HUES6 (cell line): Measurements from ENCODE around the gene TEAD1.

Experiments
- H3K27ac ChIP-seq: 2 replicates; pipeline ENCODE4 v1.7.0; 2013; ENCODE audit warnings: low read depth, mild to moderate bottlenecking, low read length, inconsistent platforms
- H3K27me3 ChIP-seq: 2 replicates; pipeline ENCODE4 v1.6.1; 2013; ENCODE audit warnings: low read length; ENCODE audit not compliant: control insufficient read depth, insufficient read depth
- H3K36me3 ChIP-seq: 2 replicates; pipeline ENCODE4 v1.6.1; 2013; ENCODE audit warnings: low read length; ENCODE audit not compliant: control insufficient read depth, insufficient read depth
- H3K4me1 ChIP-seq: 2 replicates; pipeline ENCODE4 v1.6.1; 2013; ENCODE audit warnings: low read length; ENCODE audit not compliant: control insufficient read depth, insufficient read depth
- H3K4me3 ChIP-seq: 2 replicates; pipeline ENCODE4 v1.5.1; 2013; ENCODE audit warnings: low read depth, low read length
- H3K9ac ChIP-seq: one replicate; pipeline ENCODE4 v1.6.1; 2013; ENCODE audit warnings: mild to moderate bottlenecking, low read length
- H3K9me3 ChIP-seq: 2 replicates; pipeline ENCODE4 v1.6.1; 2013; ENCODE audit warnings: low read depth, low read length; ENCODE audit not compliant: control insufficient read depth, insufficient read depth

TEAD1 gene

DNA sequence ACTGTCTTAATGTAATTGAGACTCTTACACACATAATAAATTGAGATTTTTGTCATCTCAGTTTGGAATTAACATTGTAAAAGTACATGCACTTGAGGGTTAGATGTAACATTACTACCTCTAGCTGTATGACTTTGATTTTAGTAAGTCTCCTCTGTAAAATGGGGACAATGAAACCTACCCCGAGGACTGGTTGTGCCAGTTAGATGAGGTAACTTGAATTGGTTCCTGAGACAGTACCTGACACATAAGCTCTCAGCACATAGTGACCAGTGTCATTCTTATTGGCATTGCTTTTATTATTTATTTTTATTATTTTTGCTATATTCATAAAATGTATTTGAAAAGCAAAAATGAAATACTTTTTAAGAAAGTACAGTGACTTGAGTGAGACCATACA is 114.8 kb downstream of the TEAD1 start:
- no peak overlapping the region for H3K9ac ChIP-seq
- peaks cover 47% of the 10 kb centered on the region for H3K4me1 ChIP-seq
- H3K4me3 ChIP-seq: no peak overlapping the region
- no peak overlapping the region for H3K27ac ChIP-seq
- no peaks in the 10 kb centered on the region for H3K9me3 ChIP-seq
- H3K27me3 ChIP-seq: no peaks in the 10 kb centered on the region
- H3K36me3 ChIP-seq: 0 out of 2 replicates have a peak, but pooled peaks cover 3% of the 10 kb centered on the region

DNA sequence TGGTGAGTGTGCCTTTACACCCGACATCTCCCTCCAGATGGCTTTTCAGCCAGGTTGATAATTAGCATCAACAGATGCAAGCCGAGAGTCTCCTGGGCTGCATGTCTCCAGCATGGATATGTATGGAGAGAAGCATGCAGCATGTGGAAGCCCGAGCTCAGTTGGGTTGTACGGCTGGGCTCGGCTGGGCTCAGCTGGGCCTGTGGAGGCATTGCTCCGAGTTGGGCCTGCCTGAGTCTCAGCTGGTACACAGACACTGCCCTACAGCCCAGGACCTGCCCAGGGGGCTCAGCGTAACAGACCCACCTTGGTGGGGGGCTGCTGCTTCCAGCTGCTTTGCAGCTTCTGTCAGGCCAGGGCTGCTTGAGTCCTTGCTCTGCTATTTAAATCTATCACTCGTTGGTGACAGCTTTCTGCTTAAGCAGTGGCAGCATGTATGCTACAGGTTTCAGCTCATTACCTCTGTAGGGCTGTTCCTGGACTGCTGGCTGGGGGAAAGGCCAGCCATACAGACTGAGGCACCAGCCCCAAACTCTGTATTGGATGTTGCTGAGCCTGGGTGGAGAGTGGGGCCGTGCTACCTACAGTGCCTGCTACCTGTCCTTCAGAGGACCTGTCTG is 115.5 kb downstream of the TEAD1 start:
- Histone ChIP-seq H3K4me1 (peaks cover 41% of the 10 kb centered on the region), H3K27ac (no peak overlapping the region), H3K36me3 (0 out of 2 replicates have a peak, but pooled peaks cover 3% of the 10 kb centered on the region), H3K4me3 (no peak overlapping the region), H3K27me3 (no peaks in the 10 kb centered on the region), H3K9me3 (no peaks in the 10 kb centered on the region), H3K9ac (no peak overlapping the region)

DNA sequence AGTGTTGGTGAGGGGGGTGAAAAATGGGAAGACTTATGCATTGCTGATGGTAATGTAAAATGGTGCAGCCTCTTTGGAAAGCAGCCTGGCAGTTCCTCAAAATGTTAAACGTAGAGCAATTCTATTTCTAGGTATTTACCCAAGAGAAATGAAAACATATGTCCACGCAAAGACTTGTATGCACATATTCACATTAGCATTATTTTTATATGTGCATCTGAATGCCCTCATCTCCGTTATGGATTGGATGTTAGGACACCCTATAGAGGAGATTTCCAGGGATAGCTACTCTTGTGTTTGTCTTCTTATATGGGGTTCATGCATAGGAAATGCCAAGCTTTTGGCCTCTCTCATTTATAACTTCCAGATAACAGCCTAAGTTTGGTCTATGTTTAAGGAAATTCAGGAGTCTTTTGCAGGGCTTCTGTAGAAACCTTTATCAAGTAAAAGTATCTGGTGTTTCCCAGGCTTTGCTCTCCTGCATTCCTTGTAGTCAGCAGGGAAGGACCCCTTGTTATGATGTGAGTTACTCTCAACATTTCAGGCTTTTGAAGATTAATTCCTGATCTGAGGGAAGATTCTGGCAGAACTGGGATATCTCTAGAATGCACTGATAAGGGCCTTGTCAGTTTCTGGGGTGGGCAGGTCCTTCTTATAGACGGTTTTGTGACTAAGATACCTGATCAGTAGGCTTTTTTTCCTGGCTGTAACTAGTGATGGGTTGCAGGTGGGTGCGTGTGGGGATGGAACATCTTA is 116.8 kb downstream of the TEAD1 start:
- Histone ChIP-seq H3K36me3 (peaks cover 9% of the 10 kb centered on the region; the same call in 1 of the 2 replicates), H3K9me3 (no peaks in the 10 kb centered on the region), H3K4me1 (peaks cover 39% of the 10 kb centered on the region), H3K4me3 (no peak overlapping the region), H3K9ac (no peak overlapping the region), H3K27ac (0 out of 2 replicates have a peak overlapping the region, but pooled peaks have one; percentile 14), H3K27me3 (no peaks in the 10 kb centered on the region)

DNA sequence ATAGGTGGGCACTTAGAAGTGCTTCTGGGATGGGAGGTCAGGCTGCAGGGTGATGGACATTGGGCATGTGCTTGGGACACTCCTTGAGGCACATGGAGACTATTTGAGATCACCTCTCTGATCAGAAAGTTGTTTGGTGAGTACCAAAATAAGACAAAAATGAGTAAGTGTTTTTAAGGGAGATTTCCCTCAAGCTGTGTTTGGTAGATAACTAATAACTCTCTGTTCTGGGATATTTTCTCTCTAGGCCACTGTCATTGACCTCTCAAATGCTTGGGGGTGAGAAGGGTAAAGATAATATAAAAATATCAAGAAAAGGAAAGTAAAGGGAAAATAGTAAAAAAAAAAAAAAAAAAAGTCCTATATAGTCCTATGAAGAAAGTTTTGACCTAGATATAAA is 117.8 kb downstream of the TEAD1 start:
- Histone ChIP-seq H3K27me3 (no peaks in the 10 kb centered on the region), H3K4me3 (no peak overlapping the region), H3K27ac (no peak overlapping the region), H3K4me1 (peaks cover 33% of the 10 kb centered on the region), H3K36me3 (peaks cover 9% of the 10 kb centered on the region; the same call in 1 of the 2 replicates), H3K9me3 (no peaks in the 10 kb centered on the region), H3K9ac (no peak overlapping the region)

DNA sequence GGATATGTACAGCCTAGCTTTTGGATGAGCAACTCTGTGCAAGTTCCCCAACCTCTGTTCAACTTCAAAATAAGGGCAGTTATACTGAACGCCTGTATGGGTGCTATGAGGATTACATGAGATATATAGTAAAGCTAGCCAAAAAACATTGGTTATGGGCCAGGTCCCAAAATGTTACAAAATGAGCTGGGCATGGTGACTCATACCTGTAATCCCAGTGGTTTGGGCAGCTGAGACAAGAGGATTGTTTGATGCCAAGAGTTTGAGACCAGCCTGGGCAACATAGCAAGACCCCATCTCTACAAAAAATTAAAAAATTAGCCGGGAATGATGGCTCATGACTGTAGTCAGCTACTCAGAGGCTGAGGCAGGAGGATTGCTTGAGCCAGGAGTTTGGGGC is 118.4 kb downstream of the TEAD1 start:
- Histone ChIP-seq H3K27me3 (no peaks in the 10 kb centered on the region), H3K4me3 (no peak overlapping the region), H3K27ac (no peak overlapping the region), H3K4me1 (peaks cover 29% of the 10 kb centered on the region), H3K9ac (no peak overlapping the region), H3K9me3 (no peaks in the 10 kb centered on the region), H3K36me3 (peaks cover 9% of the 10 kb centered on the region; the same call in 1 of the 2 replicates)

DNA sequence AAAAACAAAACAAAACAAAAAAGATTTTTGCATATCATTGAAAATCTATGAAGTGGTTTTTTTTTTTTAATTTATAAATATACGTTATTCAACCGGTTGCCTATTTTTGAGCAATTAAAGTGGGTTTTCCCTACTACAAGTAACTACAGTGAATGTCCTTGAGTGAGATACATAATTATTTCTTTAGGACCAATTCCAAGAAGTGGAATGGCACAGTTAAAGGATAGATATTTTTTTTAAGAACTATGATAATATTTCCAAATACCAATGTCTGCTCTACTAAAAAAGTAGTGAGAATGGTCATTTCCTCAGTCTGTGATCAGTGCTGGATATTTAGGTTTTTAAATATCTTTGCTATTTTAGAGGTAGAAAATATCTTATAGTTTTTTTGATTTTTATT is 118.8 kb downstream of the TEAD1 start:
- H3K4me1 ChIP-seq: peaks cover 33% of the 10 kb centered on the region
- peaks cover 9% of the 10 kb centered on the region; the same call in 1 of the 2 replicates for H3K36me3 ChIP-seq
- H3K9ac ChIP-seq: no peak overlapping the region
- H3K9me3 ChIP-seq: no peaks in the 10 kb centered on the region
- H3K27ac ChIP-seq: no peak overlapping the region
- no peaks in the 10 kb centered on the region for H3K27me3 ChIP-seq
- H3K4me3 ChIP-seq: no peak overlapping the region

DNA sequence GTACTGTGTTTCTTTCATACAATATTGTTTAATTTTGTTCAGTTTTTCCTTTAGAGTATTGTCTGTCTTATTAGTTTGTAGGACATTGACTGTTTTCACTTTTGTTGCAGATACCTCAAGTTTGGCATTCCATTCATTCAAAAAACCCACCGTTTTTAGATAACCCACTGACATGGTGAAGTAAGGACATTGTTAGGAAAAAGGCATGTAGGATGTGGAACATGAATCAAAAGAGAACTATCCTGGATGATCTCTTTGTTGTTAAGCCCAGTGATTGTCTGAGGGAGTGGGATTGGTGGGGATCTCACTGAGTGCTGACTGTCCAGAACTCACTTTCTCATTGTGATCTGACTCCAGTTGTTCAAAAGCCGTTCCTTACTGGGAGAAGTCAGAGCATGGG is 119.3 kb downstream of the TEAD1 start:
- Histone ChIP-seq H3K9me3 (no peaks in the 10 kb centered on the region), H3K27me3 (no peaks in the 10 kb centered on the region), H3K4me3 (no peak overlapping the region), H3K4me1 (peaks cover 37% of the 10 kb centered on the region), H3K9ac (no peak overlapping the region), H3K27ac (no peak overlapping the region), H3K36me3 (peaks cover 9% of the 10 kb centered on the region; the same call in 1 of the 2 replicates)

DNA sequence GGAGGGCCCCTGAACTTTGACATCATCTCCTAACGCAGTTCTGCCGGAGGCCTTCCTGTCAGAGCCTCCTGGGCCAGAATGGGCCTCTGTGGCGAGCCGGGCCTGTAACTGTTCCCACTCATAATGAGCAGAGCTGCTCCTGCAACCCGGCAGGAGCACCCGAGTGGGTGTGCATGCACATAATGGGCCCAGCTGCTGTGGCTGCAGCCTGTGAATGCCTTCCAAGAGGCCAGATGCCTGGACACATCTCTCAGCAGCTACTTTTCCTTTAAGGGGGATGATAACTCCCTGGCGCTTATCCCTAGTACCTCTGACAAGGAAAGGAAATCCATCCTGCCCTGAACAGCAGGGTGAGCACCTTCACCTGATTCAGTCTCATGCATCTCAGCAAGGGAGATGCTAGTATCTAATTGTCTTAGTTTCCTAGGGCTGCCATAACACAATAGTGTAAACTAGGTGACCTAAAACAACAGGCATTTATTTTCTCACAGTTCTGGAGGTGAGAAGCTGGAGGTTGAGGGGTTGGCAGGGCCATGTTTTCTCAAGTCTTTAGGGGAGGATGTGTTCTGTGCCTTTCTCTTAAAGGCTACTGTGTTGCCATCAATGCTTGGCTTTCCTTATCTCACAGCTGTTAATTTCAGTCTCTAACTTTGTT is 120.5 kb downstream of the TEAD1 start:
- peaks cover 43% of the 10 kb centered on the region for H3K4me1 ChIP-seq
- H3K27ac ChIP-seq: no peak overlapping the region
- no peaks in the 10 kb centered on the region for H3K27me3 ChIP-seq
- H3K9me3 ChIP-seq: no peaks in the 10 kb centered on the region
- H3K4me3 ChIP-seq: no peak overlapping the region
- H3K9ac ChIP-seq: no peak overlapping the region
- peaks cover 9% of the 10 kb centered on the region; the same call in 1 of the 2 replicates for H3K36me3 ChIP-seq

DNA sequence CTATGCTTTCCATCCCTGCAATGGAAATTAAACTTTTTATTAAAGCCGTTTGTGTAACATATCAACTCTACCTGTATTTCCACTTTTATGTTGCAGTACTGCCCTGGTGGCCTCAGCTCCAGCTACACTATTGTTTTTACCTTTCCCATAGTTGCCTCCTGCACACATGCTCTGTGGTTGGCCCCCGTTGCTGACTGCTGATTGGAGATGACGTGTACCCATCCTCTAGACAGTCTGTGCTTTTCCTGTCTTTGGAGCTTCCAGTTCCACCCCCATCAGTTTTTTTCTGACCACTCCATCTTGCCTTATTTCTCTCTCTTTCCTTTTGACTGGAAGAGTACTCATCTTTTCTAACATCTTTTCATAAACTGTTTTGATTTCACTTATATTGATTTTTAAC is 123.8 kb downstream of the TEAD1 start:
- H3K36me3 ChIP-seq: peaks cover 9% of the 10 kb centered on the region; the same call in 1 of the 2 replicates
- H3K4me3 ChIP-seq: no peak overlapping the region
- H3K27me3 ChIP-seq: no peaks in the 10 kb centered on the region
- no peaks in the 10 kb centered on the region for H3K9me3 ChIP-seq
- peaks cover 60% of the 10 kb centered on the region for H3K4me1 ChIP-seq
- H3K9ac ChIP-seq: no peak overlapping the region
- H3K27ac ChIP-seq: no peak overlapping the region

DNA sequence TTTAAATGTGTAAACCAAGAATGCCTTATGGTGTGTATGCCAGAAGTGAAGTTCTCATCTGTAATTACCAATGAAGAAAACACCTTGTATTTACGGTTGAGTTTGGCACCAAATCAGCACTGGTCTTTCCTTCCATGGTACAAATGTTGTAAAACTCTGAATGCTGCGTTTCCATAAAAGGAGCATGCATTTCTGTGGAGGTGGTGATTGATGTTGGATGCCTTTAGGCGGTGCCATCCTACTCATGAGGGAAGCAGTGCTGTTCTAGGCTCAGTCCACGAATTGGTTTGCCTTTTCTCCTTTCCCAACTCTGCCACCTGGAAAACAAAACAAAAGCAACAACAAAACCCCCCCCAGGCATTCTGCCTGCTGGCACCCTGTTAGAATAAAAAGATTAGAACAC is 124.4 kb downstream of the TEAD1 start:
- Histone ChIP-seq H3K36me3 (peaks cover 9% of the 10 kb centered on the region; the same call in 1 of the 2 replicates), H3K27ac (no peak overlapping the region), H3K9ac (no peak overlapping the region), H3K9me3 (no peaks in the 10 kb centered on the region), H3K4me3 (no peak overlapping the region), H3K27me3 (no peaks in the 10 kb centered on the region), H3K4me1 (peaks cover 63% of the 10 kb centered on the region)

DNA sequence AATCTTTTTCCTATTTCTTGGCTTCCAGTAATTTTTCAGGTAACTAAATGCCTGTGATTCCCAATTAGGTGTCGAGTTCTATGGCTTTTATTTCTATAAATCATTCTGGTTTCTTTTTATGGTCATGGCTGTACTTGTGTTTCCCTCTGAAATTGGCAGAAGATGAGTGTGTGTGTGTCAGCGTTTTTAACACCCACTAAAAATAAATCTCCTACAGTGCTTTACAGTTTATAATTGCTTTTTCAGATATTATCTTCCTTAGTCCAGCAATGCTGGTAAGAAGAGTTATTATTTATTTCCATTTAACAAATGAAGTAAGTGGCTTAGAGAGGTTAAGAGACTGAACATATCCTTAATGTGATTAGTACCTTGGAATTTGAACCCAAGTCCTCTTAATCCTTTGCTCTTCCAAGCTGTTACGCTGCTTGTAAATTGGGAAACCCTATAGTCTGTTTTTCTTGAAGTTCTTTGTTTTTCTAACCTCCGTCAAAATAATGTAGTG is 125.2 kb downstream of the TEAD1 start:
- no peaks in the 10 kb centered on the region for H3K27me3 ChIP-seq
- no peak overlapping the region for H3K4me3 ChIP-seq
- H3K9ac ChIP-seq: no peak overlapping the region
- H3K36me3 ChIP-seq: peaks cover 9% of the 10 kb centered on the region; the same call in 1 of the 2 replicates
- H3K9me3 ChIP-seq: no peaks in the 10 kb centered on the region
- peaks cover 65% of the 10 kb centered on the region for H3K4me1 ChIP-seq
- H3K27ac ChIP-seq: peak overlapping the region; percentile 16; the same call in 1 of the 2 replicates
